ENCODE measurements around the gene SHPK.

GRCh38 chr17:3602499-3602898 lies 33.6 kb downstream of the SHPK start:
- TF ChIP-seq CTCF (IDR thresholded peaks at IDR 0.05): peak; percentile 69
- no peak for TF ChIP-seq ZFX (IDR thresholded peaks at IDR 0.05; ENCODE audit: borderline replicate concordance)
